Retina (tissue), 1 donor: ENCODE measurements around the gene CDH4.
"Not testable (repeated sequence)": the region's sequence is repeated elsewhere in the genome, so short reads cannot be mapped to it uniquely, and the experiment has no call there.

ENCODE experiments used
- DNase-seq: peaks from one replicate; pipeline ENCODE4 v3.0.0-alpha.2; 2016

CDH4 gene

DNA sequence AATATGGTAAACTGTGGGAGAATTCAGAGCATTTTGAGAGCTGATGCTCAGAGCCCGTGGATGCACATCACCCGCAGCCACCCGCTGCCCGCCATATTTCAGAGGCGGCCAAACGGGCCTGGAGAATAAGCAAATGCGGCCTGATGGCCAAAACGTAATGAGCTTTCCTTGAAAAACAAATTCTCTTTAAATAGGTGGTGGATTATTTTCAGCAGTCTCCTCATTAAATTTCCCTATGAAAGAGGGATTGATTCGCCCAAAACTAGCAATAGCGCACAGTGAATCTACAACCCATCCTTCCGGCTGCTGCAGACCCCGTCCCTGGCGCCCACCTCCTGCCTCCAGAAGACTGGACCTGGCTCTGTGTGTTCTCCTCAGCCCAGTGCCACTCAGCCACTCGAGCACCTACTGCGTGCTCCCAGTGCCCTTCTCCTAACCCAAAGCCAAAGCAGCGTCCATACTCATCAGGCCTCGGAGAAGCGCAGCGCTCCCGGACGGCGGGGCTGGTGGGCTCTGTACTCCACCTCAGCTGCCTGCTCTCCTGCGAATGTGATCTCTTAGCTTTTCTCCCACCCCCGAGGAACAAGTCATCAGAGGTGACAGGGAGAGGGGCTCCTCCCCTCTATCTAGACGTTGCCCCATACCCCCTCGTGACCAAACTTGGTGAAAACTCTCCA is 588.9 kb downstream of the CDH4 start:
- DNase-seq: no peak

DNA sequence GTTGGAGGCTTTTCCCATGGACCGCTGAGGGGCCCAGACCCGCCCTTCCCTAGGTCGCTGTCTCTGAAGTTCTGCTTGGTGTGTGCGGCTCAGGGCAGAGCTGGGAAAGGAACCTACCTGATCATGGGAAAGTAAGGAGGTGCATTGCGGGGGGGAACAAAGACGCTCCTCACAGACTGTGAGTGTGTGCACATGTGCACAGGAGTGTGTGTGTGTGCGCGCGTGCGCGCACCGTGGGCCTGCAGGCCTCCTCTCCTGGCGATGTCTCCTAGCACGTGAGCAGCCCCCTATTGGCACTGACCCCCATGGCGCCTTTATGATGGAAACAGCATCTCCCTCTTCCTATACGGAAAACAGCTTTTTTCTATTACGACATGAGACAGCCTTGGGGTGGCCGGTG is 589.5 kb downstream of the CDH4 start:
- DNase-seq: no peak

DNA sequence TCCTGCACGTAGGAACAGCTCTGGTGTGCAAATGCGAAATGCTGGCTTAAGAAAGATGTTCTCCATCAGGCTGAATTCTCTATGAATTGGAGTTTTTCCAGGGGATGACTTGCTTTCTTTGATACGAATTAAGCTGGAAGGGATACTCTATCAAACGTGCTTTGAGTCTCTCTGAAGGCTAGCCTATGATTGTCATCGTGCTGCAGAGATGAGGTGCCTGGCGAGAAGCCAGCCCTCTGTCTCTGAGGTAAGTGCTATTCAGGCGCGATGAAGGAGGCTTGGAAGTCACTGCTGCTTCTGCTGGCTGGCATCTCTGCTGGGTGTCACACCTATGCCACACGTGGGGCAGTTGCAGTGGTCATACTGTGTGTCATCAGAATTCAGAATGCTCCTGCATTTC is 589.9 kb downstream of the CDH4 start:
- no peak for DNase-seq

DNA sequence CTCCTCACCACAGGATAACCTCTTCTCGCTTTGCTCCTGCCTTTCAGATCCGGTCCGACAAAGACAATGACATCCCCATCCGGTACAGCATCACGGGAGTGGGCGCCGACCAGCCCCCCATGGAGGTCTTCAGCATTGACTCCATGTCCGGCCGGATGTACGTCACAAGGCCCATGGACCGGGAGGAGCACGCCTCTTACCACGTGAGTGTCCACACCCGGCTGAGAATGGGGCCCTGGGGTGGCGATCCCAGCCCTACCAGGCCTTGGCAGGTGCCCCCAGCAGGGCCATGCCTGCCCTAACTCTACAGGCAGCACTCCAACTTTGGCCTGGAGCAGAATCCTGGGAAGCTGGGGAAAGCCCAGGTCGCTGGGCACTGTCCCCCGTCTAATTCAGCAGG is 592.6 kb downstream of the CDH4 start:
- no peak for DNase-seq

DNA sequence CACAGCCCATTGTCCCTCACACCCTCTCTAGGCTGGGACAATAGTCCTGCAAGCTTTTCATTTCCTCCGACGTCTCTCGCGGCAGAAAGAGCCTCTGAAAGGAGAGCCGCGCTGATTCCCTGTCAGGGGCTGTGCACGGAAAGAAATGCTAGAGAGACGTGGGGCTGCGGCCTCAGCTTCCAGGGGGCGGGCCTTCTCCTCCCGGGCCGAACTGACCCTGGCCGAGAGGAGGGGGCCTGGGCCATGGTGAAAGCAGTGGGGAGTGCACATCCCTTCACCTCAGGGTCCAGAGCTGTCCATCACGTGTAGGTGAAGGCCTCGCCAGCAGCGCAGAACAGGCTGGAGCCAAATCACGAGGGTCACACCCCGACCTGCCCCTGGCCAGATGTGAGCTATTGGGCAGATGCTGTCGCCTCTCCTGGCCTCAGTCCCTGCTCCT is 593.2 kb downstream of the CDH4 start:
- DNase-seq: peak; percentile 54

DNA sequence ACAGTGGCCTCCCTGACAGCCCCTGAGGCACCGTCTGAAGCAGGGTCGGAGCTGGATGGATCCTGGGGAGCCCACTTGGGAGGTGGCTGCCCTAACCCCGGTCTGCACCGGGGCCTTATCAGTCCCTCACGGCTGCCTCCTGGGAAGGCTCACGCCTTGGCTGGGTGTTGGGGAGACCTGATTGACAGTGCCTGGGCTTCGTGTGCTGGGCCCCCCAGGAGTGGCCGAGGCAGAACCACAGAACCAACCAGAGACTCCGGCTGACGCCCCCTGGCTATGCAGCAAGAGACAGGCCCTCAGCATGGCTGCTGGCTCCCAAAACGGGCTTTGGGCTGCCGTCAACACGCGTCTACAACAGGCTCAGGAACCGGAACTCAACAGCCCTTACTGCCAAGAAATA is 594.0 kb downstream of the CDH4 start:
- DNase-seq: no peak

DNA sequence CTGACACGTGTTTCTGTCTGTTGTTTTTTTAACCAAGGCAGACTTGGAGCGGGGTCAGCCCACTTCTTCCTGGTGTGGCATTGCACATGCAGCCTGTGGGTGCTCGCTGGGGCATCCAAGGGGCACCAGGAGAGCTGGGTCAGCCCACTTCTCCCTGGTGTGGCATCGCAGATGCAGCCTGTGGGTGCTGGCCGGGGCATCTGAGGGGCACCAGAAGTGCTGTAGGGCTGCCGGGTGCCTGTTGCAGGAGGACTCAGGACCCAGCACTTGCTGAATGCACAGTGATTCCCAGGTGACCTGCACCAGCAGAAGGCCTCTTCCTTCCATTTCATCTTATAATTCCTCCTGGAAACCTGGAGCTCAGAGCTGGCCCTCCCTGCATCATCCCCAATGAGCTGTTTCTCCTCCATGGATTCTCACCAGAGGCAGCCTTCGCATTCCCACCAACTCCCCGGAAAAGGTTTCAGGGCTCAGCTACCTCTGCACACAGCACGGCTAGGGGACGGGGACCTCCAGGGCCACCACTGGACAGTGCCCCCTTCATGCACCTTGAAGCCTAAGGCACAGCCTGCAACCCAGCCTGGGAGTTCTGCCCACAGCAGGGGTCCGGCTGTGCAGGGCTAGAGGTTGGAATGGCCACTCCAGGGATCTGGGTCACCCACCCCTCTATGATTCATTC is 594.8 kb downstream of the CDH4 start:
- DNase-seq: no peak

DNA sequence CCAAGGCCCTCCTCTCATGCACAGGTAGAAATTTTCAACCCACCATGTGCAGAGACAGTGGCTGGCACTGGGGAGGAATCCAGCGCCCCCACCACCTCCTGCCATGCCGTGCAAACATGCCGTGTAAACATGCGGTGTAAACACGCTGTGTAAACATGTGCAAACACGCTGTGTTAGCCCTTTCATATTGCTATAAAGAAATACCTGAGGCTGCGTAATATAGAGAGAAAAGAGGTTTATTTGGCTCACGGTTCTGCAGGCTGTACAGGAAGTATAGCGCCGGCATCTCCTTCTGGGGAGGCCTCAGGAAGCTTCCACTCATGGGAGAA is 595.3 kb downstream of the CDH4 start:
- DNase-seq: no peak

DNA sequence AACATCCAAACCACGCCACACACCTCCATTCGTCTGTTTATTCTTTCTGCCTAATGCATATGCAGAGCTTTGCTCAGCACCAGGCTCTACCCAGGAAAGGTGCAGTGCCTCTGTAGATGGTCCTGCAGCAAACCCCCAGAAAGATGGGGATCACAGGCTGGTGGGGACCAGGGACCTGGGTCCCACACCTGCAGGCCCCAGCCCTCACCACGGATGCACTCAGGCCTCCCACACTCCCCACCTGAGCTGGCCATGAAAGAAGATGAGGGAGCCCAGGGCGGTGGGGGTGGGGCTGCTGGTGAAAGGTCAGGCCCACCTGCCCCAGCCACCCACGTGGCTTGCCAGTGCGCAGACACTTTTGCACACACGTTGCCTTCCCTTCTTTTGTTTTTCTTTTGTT is 595.9 kb downstream of the CDH4 start:
- no peak for DNase-seq

DNA sequence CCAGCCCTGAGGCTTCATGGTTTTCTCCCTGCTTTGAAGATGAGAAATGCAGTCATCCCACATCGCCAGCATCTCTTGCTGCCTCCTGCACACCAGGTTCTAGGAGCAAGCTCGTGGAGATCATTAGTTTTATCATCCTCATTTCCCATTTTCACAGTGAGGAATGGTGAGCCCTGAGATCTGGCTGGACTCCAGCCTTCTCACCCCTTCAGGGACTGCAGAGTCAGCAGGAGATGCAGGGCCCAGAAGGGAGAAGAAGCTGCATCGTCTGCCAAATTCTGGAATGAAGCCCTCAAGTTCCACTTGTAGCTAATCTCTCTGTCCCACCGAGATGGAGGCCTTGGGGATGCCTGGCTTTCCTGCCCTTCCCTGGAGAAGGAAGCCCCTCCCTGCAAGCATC is 596.8 kb downstream of the CDH4 start:
- DNase-seq: no peak

DNA sequence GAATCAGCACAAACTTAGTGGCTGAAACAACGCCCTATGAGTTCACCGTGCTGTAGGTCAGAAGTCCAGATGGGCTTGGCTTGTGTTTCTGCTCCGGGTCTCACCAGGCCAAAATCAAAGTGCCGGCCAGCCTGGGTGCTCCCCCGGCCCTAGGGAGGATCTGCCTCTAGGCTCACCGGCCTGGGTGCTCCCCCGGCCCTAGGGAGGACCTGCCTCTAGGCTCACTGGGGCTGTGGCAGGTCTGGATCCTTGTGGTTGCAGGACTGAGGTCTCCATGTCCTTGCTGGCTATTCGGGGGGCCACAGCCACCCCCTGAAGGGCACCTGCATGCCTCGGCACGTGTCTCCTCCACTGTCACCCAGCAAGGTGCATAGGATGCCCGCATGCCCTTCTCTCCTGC is 597.3 kb downstream of the CDH4 start:
- no peak for DNase-seq

DNA sequence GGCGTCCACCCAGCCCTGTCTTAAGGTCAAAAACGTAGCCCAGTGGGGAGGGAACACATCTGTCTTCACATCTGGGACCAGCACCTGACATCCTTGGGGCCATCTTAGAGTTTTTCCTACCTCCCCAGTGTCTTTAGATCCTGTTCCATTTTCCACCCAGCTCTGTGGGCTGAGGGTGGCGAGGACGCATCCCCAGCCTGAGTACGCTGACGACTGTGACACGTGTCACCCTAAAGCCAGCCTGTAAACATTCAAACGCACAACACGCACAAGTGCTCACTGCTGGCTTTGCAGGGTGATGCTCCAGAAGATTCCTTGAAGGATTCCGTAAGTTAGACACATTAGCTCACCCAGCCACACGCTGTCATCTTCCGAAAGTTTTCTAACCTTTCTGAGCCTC is 597.8 kb downstream of the CDH4 start:
- no peak for DNase-seq

DNA sequence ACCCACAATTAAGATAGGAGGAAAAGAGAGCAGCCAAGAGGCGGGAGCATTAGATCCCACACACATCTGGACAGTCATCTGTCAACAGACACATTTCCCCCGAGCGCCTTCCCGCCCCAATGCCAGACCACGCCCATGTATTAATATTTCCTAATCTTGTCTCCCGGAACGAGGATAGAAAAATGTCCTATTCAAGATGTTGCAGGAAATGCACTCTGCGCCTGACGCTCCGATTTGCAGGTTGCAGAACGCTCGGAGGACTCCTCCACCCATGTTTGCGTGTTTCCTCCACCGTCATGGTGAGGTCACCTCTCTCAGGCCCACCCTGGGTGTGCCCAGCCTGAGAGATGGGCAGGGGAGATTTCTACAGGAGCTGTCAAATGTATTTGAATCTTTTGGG is 598.4 kb downstream of the CDH4 start:
- DNase-seq: no peak

DNA sequence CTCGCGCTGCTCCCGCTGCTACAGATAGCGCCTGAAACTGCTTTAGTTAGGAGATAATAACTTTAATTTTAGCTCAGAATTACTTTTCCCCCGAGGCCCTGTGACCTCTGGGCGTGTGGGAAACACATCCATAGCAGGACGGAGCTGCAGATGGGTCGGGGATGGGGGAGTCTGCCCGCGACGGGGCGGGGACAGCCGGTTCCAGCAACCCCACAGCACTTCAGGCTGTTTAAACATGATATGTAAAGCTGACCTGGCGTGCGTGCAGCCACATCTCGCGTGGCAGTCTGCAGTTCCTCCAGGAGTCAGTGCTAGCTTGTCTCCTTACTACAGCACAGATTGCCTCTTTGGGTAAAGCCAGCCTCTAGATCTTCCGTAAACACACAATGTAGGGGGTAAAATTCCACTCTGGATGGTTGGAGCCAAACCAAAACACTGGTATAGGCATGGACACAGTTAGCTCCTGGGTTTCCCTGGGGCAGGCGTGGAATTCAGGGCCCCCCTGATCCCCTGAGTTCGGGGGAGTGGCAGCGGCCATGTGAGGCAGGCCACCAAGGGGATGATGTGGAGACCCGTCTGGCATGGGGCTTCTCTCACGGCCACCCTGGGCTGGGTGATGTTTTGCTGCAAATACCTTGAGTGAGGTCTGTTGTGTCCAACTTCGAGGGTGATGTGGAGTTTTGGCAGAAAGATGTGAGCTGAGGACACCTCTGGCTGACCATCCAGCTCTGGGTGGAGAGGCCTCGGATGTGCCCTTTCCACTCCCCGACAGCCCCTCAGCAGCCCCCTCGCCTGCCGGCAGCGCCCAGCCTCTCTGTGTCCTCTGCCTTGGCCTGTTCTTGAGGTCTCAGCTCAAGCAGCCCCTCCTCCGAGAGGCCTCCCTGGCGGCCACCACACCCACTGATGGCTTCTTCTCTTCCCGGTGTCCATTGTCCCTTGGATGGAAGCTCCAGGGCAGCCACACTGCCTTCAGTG is 599.2 kb downstream of the CDH4 start:
- no peak for DNase-seq

DNA sequence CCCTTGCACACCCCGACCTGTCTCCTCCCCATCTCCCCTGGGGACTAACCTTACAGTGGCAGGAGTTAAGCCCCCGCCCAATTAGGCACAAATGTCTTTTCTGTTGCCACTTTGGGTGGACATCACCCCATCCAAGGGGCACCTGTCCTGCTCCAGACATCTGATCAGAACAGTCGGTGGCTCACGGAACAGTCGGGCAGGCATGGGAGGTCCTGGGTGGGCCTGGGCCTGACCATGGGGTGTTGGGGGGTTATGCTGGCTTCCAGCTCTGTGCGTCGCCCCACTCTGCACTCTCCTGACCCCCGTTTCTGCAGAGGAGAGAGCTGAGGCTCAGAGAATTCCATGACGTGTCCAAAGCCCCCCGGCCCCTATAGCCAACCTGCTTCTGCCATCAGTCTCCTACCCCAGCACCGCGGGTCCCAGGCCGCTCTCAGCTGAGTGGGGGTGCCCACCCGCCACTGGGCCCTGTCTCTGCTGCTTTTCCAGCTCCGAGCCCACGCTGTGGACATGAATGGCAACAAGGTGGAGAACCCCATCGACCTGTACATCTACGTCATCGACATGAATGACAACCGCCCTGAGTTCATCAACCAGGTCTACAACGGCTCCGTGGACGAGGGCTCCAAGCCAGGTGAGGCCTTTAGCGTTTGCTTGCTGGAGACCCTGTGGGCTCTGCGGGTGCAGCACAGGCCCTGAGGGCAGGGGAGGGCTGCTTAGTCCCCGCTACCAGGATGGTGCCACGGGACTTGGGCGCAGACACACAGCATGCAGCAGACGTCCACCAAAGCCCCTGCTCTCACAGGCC is 600.4 kb downstream of the CDH4 start:
- DNase-seq: no peak

DNA sequence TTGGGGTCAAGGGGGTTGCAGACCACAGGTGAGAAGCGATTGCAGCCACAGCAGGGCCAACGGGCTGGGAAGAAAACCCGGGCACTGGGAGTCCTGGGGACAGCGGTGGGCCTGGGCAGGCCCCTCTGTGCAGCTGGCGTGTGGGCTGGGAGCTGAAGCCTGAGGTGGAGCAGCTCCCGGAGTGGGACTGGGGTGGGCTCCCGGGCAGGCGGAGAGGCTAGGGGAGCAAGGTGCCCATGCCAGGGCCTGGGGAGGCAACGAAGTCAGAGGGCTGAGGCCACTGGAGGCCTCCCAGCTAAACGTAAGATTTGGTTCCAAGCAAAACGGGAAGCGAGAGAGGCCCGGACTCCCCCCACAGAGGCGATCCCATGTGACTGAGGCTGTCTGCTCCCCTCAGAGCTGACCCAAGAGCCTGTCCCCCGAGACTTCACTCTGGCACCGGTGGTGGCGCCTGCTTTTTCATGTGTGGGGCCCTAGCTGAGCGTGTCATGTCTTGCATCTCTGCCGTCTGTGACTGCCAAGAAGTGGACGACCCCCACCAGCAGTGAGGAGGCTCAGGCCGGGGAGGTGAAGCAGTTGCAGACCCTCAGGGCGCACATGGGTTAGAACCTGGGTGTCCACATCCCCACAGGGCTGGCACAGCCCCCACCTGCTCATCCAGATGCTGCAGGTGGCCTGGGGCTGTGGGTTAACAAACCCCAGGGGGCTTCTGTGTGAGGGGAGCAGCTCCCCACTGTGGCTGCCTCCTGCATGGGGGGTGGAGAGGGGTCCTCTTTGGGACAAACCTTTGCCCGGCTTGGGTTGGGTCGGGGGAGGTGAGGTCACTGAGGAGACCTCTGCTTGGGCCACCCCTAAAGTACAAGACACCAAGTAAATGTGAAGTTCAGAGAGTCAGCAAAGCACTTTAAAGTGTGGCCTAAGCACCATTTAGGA is 601.3 kb downstream of the CDH4 start:
- DNase-seq: no peak

DNA sequence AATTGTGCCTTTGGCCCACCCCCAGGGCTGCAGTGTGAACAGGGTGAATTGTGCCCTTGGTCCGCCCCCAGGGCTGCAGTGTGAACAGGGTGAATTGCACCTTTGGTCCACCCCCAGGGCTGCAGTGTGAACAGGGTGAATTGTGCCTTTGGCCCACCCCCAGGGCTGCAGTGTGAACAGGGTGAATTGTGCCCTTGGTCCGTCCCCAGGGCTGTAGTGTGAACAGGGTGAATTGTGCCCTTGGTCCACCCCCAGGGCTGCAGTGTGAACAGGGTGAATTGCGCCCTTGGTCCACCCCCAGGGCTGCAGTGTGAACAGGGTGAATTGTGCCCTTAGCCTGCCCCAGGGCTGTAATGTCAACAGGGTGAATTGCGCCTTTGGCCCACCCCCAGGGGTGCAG is 602.5 kb downstream of the CDH4 start:
- not testable (repeated sequence) for DNase-seq

DNA sequence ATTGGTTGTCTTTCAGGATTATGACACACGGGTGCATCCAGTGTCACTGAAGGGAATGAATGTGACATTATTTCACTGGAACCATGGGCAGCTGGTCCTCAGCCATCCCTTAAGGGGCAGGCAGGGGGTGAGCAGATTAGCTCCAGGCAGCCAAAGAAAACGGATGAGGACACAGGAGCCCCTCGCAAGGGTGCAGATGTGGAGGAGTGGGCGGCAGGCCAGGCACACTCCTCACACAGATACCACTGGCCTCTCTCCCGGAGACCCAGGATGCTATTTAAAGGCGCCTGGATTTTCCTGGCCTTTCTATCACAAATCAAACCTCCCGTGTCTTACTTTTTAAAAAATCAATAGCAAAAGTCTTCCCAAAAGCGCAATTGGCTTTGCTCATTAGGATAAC is 603.2 kb downstream of the CDH4 start:
- no peak for DNase-seq

DNA sequence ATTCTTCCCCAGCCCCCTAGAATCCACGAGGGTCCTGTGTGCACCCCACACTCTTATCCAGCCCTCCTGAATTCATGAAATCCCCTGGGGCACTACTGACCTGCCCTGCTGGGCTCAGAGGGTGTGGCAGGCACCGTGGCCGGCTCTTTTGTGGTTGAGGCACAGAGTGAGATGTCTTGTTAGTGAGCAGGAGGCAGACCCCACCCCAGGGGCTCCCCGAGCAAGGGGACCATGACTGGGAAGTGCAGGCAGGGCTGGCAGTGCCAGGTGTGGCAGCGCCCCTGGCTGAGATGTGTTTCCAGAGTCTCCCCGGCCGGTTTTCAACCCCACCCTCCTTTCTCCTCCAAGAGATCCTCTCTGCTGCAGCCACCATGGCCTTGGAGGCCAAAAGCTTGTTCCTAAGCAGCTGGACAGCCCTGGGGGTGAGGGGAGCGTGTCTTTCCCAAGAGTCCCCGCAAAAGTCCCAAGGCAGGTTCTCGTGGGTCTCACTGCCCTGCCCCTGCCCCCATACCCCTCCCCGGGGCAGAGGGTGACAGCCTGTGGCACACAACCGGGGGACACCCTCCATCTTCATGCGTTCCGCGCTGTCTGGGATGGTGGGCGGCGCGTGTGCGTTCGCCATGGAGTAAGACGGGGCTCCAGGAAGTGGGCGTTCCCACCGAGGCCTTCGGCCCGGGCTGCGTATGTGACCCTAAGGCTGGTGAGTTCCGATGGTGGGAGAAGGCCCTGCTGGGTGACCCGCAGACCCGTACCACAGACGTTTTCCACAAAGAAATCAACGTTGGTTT is 604.8 kb downstream of the CDH4 start:
- DNase-seq: no peak

DNA sequence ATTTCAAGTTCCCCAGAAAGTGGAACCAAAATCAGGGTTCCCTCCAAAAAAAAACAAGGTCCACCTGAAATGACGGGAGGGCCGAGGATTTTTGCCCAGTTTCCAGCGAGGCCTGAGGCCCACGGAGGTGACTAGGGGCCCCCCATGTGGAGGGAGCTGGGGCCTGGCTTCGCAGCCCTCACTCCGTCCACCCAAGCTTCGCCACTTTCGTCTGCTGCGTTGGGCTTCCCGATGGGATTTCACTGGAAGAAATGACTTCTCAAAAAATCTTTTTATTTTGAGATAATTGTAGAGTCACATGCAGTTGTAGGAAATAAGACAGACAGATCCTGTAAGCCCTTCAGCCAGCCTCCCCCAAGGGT is 605.3 kb downstream of the CDH4 start:
- DNase-seq: no peak

DNA sequence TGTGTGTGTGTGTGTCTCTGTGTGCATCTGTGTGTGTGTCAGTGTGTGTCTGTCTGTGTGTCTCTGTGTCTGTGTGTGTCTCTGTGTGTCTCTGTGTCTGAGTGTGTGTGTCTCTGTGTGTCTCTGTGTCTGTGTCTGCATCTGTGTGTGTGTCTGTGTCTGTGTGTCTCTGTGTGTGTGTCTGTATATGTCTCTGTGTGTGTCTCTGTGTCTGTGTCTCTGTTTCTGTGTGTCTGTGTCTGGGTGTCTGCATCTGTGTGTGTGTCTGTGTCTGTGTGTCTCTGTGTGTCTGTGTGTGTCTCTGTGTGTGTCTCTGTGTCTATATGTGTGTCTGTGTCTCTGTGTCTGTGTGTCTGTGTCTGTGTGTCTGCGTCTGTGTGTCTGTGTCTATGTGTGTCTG is 605.8 kb downstream of the CDH4 start:
- no peak for DNase-seq
